Spleen (tissue), 11 donors: ENCODE data around the gene ANO3. TPM values are rescaled to one million over a fixed set of nuclear protein-coding genes. Genes with fewer than 3 reads are reported as not detected.

Source experiments
- DNase-seq: peaks from one replicate; pipeline ENCODE4 v3.0.0-alpha.2; 2020
- H3K27ac ChIP-seq, 8 donors: fragments of 200-600 bp; sonication (generic) in 7 of 8; 1 replicate in 4 of 8; 2 replicates in 4 of 8; pipeline versions ENCODE4 v1.5.0 to v1.8.0; 2016 to 2021; ENCODE audit warnings: inconsistent platforms in 4 of 8, mild to moderate bottlenecking in 4 of 8, moderate library complexity in 1 of 8
- H3K27me3 ChIP-seq, 7 donors: fragments of 200-600 bp; sonication (generic) in 6 of 7; replicated peaks in 1 of 7; 1 replicate in 4 of 7; 2 replicates in 3 of 7; pipeline versions ENCODE4 v1.5.0 to v1.8.0; 2016 to 2021; ENCODE audit warnings: inconsistent platforms in 3 of 7, mild to moderate bottlenecking in 1 of 7
- H3K36me3 ChIP-seq, 6 donors: fragments of 200-600 bp; sonication (generic) in 5 of 6; 1 replicate in 4 of 6; 2 replicates in 2 of 6; pipeline versions ENCODE4 v1.5.0 to v1.8.0; 2016 to 2021; ENCODE audit warnings: inconsistent platforms in 2 of 6
- H3K4me1 ChIP-seq, 6 donors: fragments of 200-600 bp; sonication (generic) in 5 of 6; 1 replicate in 3 of 6; 2 replicates in 3 of 6; pipeline versions ENCODE4 v1.5.0 to v1.8.0; 2016 to 2021; ENCODE audit warnings: inconsistent platforms in 3 of 6
- H3K4me3 ChIP-seq, 8 donors: fragments of 200-600 bp; sonication (generic) in 7 of 8; 1 replicate in 4 of 8; 2 replicates in 4 of 8; pipeline versions ENCODE4 v1.5.0 to v1.8.0; 2016 to 2021; ENCODE audit warnings: inconsistent platforms in 4 of 8, mild to moderate bottlenecking in 4 of 8, moderate library complexity in 2 of 8
- H3K9me3 ChIP-seq, 8 donors: fragments of 200-600 bp; sonication (generic) in 7 of 8; 1 replicate in 4 of 8; 2 replicates in 4 of 8; pipeline versions ENCODE4 v1.5.0 to v1.8.0; 2016 to 2021; ENCODE audit warnings: inconsistent platforms in 4 of 8
- POLR2A ChIP-seq, 3 donors: fragments of 450-650 bp; IDR thresholded peaks; one replicate each; pipeline ENCODE4 v1.5.1; 2017; ENCODE audit warnings: antibody characterized with exemption in 3 of 3, mild to moderate bottlenecking in 1 of 3
- POLR2AphosphoS5 ChIP-seq, 3 donors: sonication (generic); formaldehyde crosslinking; IDR thresholded peaks; one replicate each; pipeline ENCODE4 v1.5.1; 2017; ENCODE audit warnings: antibody characterized with exemption in 3 of 3
- WGBS, 5 donors: extraction: QIAGEN DNeasy Blood & Tissue Kit in 3 of 5; methylation state at CpG; one replicate each; pipeline versions ENCODE4 v1.1.5 to v1.1.7; 2013 to 2018; 5-methylcytosine and 5-hydroxymethylcytosine counted together
- intact Hi-C: fragments of 100-400 bp; cut with DNase I; formaldehyde crosslinking; loops from one replicate; pipeline ENCODE4 v1.15.0; 2023; ENCODE audit warnings: low total_unique reads
- polyA plus RNA-seq, 3 donors: library from polyadenylated mRNA; stranded (reverse); fragments of 200-250 nt; gene quantifications; one replicate each; pipeline ENCODE4 v1.2.1, GENCODE V29; 2013
- total RNA-seq, 7 donors: library from RNA; depleted of rRNA in 3 of 7; stranded (reverse); fragments of >200 nt in 3 of 7; fragmentation: NEBNext Ultra II Directional in 4 of 7; extraction: Animal tissue kit (Norgen Biotek cat#: 25700) in 4 of 7; gene quantifications; one replicate each; pipeline versions ENCODE4 v1.1.0 to v1.2.1, GENCODE V29; 2016 to 2021
- TF ChIP-seq, protein P1 (sequence below), 11 experiments: fragments of 200-600 bp in 7 of 11; fragments of 450-650 bp in 4 of 11; sonication (generic) in 4 of 11; IDR thresholded peaks in 8 of 11; conservative IDR thresholded peaks in 3 of 11; 1 replicate in 7 of 11; 2 replicates in 4 of 11; pipeline versions ENCODE4 v1.4.0 to v1.8.0; 2016 to 2021; ENCODE audit warnings: antibody characterized with exemption in 11 of 11, inconsistent platforms in 4 of 11, mild to moderate bottlenecking in 1 of 11
- donor health status: healthy with polysubstance abuse.
- donor health status: DM: no; HTN: no; CAD: no; lungs with moderate emphysema.
- donor health status: DM: no; HTN: no; CAD: no.
- donor health status: Bipolar disorder and iron deficiency.
- donor health status: healthy.
- donor health status: DM: no; HTN: no; CAD: no.
- donor health status: DM: yes; HTN: yes; CAD: no.

Gene ANO3
- total and polyA plus RNA-seq, 10 donors: 0.03 to 2.6 (median 0.26) TPM; not detected in 4

- no peak for DNase-seq
- TF ChIP-seq, protein P1, sequence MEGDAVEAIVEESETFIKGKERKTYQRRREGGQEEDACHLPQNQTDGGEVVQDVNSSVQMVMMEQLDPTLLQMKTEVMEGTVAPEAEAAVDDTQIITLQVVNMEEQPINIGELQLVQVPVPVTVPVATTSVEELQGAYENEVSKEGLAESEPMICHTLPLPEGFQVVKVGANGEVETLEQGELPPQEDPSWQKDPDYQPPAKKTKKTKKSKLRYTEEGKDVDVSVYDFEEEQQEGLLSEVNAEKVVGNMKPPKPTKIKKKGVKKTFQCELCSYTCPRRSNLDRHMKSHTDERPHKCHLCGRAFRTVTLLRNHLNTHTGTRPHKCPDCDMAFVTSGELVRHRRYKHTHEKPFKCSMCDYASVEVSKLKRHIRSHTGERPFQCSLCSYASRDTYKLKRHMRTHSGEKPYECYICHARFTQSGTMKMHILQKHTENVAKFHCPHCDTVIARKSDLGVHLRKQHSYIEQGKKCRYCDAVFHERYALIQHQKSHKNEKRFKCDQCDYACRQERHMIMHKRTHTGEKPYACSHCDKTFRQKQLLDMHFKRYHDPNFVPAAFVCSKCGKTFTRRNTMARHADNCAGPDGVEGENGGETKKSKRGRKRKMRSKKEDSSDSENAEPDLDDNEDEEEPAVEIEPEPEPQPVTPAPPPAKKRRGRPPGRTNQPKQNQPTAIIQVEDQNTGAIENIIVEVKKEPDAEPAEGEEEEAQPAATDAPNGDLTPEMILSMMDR (IDR thresholded peaks at IDR 0.05 in 8 of 11, conservative IDR thresholded peaks at IDR 0.05 in 3 of 11): no peak
- no peak for TF ChIP-seq POLR2AphosphoS5 (IDR thresholded peaks at IDR 0.05)
- TF ChIP-seq POLR2A (IDR thresholded peaks at IDR 0.05): no peak
- H3K9me3 ChIP-seq: no peaks in the 10 kb centered on the region
- H3K27me3 ChIP-seq: no peaks in the 10 kb centered on the region
- intact Hi-C loops: no loop called here
- no peak overlapping the region for H3K4me3 ChIP-seq
- H3K4me1 ChIP-seq: no peaks in the 10 kb centered on the region
- no peaks in the 10 kb centered on the region for H3K36me3 ChIP-seq
- no peak overlapping the region for H3K27ac ChIP-seq
- WGBS, 5 donors: 0 to 52% (median 0%) methylated on average over 1 of the region's 1 CpG
These were observed 175.3 kb downstream of the ANO3 start for GRCh38 chr11:26507229-26507628.

- no peak for DNase-seq
- Histone ChIP-seq H3K27ac (no peak overlapping the region), H3K9me3 (no peaks in the 10 kb centered on the region), H3K4me3 (no peak overlapping the region), H3K4me1 (no peaks in the 10 kb centered on the region), H3K36me3 (no peaks in the 10 kb centered on the region), H3K27me3 (no peaks in the 10 kb centered on the region)
- TF ChIP-seq POLR2AphosphoS5 (IDR thresholded peaks at IDR 0.05) (no peak), POLR2A (IDR thresholded peaks at IDR 0.05) (no peak)
- TF ChIP-seq, protein P1 (IDR thresholded peaks at IDR 0.05 in 8 of 11, conservative IDR thresholded peaks at IDR 0.05 in 3 of 11): no peak
- intact Hi-C loops: no loop called here
- 84 to 99% (median 91%) methylated on average over 2 of the region's 2 CpGs for WGBS, 5 donors
These were observed 178.2 kb downstream of the ANO3 start for GRCh38 chr11:26510164-26510563.

DNA sequence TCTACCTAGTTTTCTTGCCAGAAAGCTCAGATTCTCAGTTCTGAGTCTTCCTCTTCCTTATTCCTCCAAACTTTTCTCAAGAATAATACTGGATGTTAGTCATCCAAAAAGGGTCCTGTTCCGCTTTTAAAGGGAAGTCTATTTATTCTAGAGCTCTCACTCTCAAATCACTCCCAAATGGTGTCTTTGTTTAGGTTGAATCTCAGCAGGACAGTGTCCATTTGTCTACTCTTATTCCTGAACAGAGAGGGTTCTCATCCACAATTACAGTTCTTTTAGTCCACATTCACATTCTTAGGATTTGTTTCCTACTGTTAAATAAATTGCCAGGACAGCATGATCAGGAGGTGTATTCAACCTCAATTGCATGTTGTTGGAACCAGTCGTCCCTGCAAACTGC lies 178.8 kb downstream of the ANO3 start:
- H3K27ac ChIP-seq: no peak overlapping the region
- H3K4me3 ChIP-seq: no peak overlapping the region
- DNase-seq: no peak
- no peaks in the 10 kb centered on the region for H3K27me3 ChIP-seq
- intact Hi-C loops: no loop called here
- TF ChIP-seq POLR2A (IDR thresholded peaks at IDR 0.05) (no peak), POLR2AphosphoS5 (IDR thresholded peaks at IDR 0.05) (no peak)
- no peaks in the 10 kb centered on the region for H3K4me1 ChIP-seq
- WGBS, 5 donors: 64 to 80% (median 76%) methylated on average over 2 of the region's 2 CpGs
- H3K9me3 ChIP-seq: no peaks in the 10 kb centered on the region
- no peaks in the 10 kb centered on the region for H3K36me3 ChIP-seq

DNA sequence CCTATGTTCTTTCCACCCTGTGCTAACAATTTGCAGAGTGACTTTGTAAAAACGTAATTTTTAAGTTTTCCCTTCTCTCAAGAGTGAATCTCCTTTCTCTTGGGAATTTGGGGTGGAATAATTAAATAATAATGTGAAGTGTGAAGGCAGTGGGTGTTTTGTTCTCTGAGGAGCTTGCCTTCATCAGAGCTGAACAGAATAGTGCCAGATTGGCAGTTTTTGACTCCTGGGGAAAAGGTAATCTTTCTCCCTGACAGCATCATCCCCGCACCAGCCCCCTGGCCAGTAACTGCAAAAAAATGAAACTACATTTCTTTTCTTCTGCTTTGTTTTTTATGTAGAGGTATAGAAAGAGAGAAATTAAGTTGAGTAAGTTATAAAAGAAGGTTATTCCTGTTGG lies 180.3 kb downstream of the ANO3 start:
- 56 to 70% (median 66%) methylated on average over 2 of the region's 2 CpGs for WGBS, 5 donors

More for the DNA sequence above, 180.3 kb downstream of the ANO3 start:
- Histone ChIP-seq H3K27me3 (no peaks in the 10 kb centered on the region), H3K4me3 (no peak overlapping the region), H3K4me1 (no peaks in the 10 kb centered on the region), H3K9me3 (no peaks in the 10 kb centered on the region), H3K27ac (no peak overlapping the region), H3K36me3 (no peaks in the 10 kb centered on the region)
- no peak for TF ChIP-seq POLR2AphosphoS5 (IDR thresholded peaks at IDR 0.05)
- TF ChIP-seq, protein P1 (IDR thresholded peaks at IDR 0.05 in 8 of 11, conservative IDR thresholded peaks at IDR 0.05 in 3 of 11): no peak
- TF ChIP-seq POLR2A (IDR thresholded peaks at IDR 0.05): no peak
- intact Hi-C loops: no loop called here
- no peak for DNase-seq
